MV-4-11 (cell line): ENCODE data around the gene DYTN.

ENCODE experiments used
- DNase-seq: peaks from one replicate; lab custom pipeline; 2025; lab: John Stamatoyannopoulos, UW

DYTN gene

GRCh38 chr2:206611736-206612135 is 106.5 kb downstream of the DYTN start:
- no peak for DNase-seq

GRCh38 chr2:206611191-206611590 is 107.0 kb downstream of the DYTN start:
- no peak for DNase-seq

GRCh38 chr2:206610451-206610850 is 107.7 kb downstream of the DYTN start:
- no peak for DNase-seq

GRCh38 chr2:206603243-206603642 is 115.0 kb downstream of the DYTN start:
- DNase-seq = no peak
